Neural progenitor cell (in vitro differentiated cells): Measurements from ENCODE around the gene CIROP.

Source experiments
- CTCF ChIP-seq: fragments of 200-600 bp; sonication (generic); IDR thresholded peaks from 2 replicates; pipeline ENCODE4 v1.5.1; 2017; ENCODE audit warnings: antibody characterized with exemption, mild to moderate bottlenecking
- EZH2 ChIP-seq: fragments of 200-600 bp; sonication (generic); IDR thresholded peaks from 2 replicates; pipeline ENCODE4 v1.6.1; 2017; ENCODE audit warnings: antibody characterized with exemption, mild to moderate bottlenecking, moderate library complexity
- EZH2phosphoT487 ChIP-seq: fragments of 200-600 bp; sonication (generic); IDR thresholded peaks from 2 replicates; pipeline ENCODE4 v1.6.1; 2017; ENCODE audit warnings: antibody characterized with exemption

GRCh38 chr14:23095196-23096108 is 9.3 kb downstream of the CIROP start, which contains the start of gene C14orf119:
- TF ChIP-seq EZH2 (no peak), CTCF (no peak), EZH2phosphoT487 (no peak)
